Activated T-helper 1 cell treated with anti-CD3 and anti-CD28 coated beads, Interleukin-12 subunit alpha, Interleukin-12 subunit beta, Interleukin-2, Interleukin-4 antibody, amounts not matched to agents 30 ng/mL and 10 ng/mL and 1 ng/mL, durations not matched to agents 14 hours and 24 hours and 36 hours (primary cell): ENCODE measurements around the gene SNPH. TPM values are rescaled to one million over a fixed set of nuclear protein-coding genes. Genes with fewer than 3 reads are reported as not detected.

Experiments used
- DNase-seq: peaks from one replicate; pipeline ENCODE4 v3.0.0; 2021; ENCODE audit warnings: low spot score
- H3K27ac Mint-ChIP-seq: one replicate; pipeline ENCODE4 v1.8.0; 2021; ENCODE audit warnings: mild to moderate bottlenecking, mixed read lengths
- H3K27me3 Mint-ChIP-seq: one replicate; pipeline ENCODE4 v1.8.0; 2022; ENCODE audit warnings: mild to moderate bottlenecking, moderate library complexity, mixed read lengths; ENCODE audit not compliant: insufficient read depth
- H3K36me3 Mint-ChIP-seq: one replicate; pipeline ENCODE4 v1.8.0; 2021; ENCODE audit warnings: low read depth, mixed read lengths
- H3K4me1 Mint-ChIP-seq: one replicate; pipeline ENCODE4 v1.8.0; 2021; ENCODE audit warnings: low read depth, mixed read lengths
- H3K4me3 Mint-ChIP-seq: one replicate; pipeline ENCODE4 v1.8.0; 2021; ENCODE audit warnings: mild to moderate bottlenecking, moderate library complexity, mixed read lengths
- H3K9me3 Mint-ChIP-seq: one replicate; pipeline ENCODE4 v1.8.0; 2021; ENCODE audit warnings: mixed read lengths
- intact Hi-C: fragments of 100-400 bp; cut with micrococcal nuclease; formaldehyde crosslinking; loops from one replicate; pipeline ENCODE4 v1.15.1; 2024
- total RNA-seq: library from RNA; stranded (reverse); gene quantifications from 2 replicates; pipeline ENCODE4 v1.2.3, GENCODE V29; 2022

The SNPH gene
- total RNA-seq, 1 donor from 2014 or later, result 2.5 TPM

- H3K27me3 Mint-ChIP-seq, result peaks cover 19% of the 10 kb centered on the region
- intact Hi-C loops, result no loop called here
- H3K4me1 Mint-ChIP-seq, result peaks cover 22% of the 10 kb centered on the region
- H3K27ac Mint-ChIP-seq, result no peak overlapping the region
- no peak overlapping the region for H3K4me3 Mint-ChIP-seq
- no peaks in the 10 kb centered on the region for H3K36me3 Mint-ChIP-seq
- peaks cover 4% of the 10 kb centered on the region for H3K9me3 Mint-ChIP-seq
- no peak for DNase-seq
These were observed 53.4 kb downstream of the SNPH start for GRCh38 chr20:1319462-1319861.

- no peak for DNase-seq
- H3K27me3 Mint-ChIP-seq, result peaks cover 13% of the 10 kb centered on the region
- peaks cover 22% of the 10 kb centered on the region for H3K4me1 Mint-ChIP-seq
- no peaks in the 10 kb centered on the region for H3K36me3 Mint-ChIP-seq
- peaks cover 4% of the 10 kb centered on the region for H3K9me3 Mint-ChIP-seq
- H3K4me3 Mint-ChIP-seq, result no peak overlapping the region
- intact Hi-C loops, result no loop called here
- H3K27ac Mint-ChIP-seq, result no peak overlapping the region
These were observed 53.9 kb downstream of the SNPH start for GRCh38 chr20:1320016-1320415.

GRCh38 chr20:1320902-1321653 is 55.0 kb downstream of the SNPH start:
- intact Hi-C loops, result no loop called here
- no peak for DNase-seq
- H3K36me3 Mint-ChIP-seq, result no peaks in the 10 kb centered on the region
- H3K27ac Mint-ChIP-seq, result no peak overlapping the region
- H3K4me1 Mint-ChIP-seq, result peaks cover 22% of the 10 kb centered on the region
- peaks cover 6% of the 10 kb centered on the region for H3K27me3 Mint-ChIP-seq
- H3K4me3 Mint-ChIP-seq, result no peak overlapping the region
- H3K9me3 Mint-ChIP-seq, result peaks cover 4% of the 10 kb centered on the region

GRCh38 chr20:1321654-1321939 is 55.5 kb downstream of the SNPH start:
- peaks cover 4% of the 10 kb centered on the region for H3K9me3 Mint-ChIP-seq
- no peak overlapping the region for H3K27ac Mint-ChIP-seq
- no peak overlapping the region for H3K4me3 Mint-ChIP-seq
- no peak for DNase-seq
- peaks cover 6% of the 10 kb centered on the region for H3K27me3 Mint-ChIP-seq
- no peaks in the 10 kb centered on the region for H3K36me3 Mint-ChIP-seq
- intact Hi-C loops, result no loop called here
- H3K4me1 Mint-ChIP-seq, result peaks cover 22% of the 10 kb centered on the region

- no peak for DNase-seq
- intact Hi-C loops, result no loop called here
- peaks cover 12% of the 10 kb centered on the region for H3K4me1 Mint-ChIP-seq
- peaks cover 4% of the 10 kb centered on the region for H3K9me3 Mint-ChIP-seq
- H3K36me3 Mint-ChIP-seq, result no peaks in the 10 kb centered on the region
- H3K27me3 Mint-ChIP-seq, result peaks cover 6% of the 10 kb centered on the region
- H3K4me3 Mint-ChIP-seq, result no peak overlapping the region
- H3K27ac Mint-ChIP-seq, result no peak overlapping the region
These were observed 56.6 kb downstream of the SNPH start for GRCh38 chr20:1322511-1323245.

- Mint-ChIP-seq H3K9me3 (peaks cover 4% of the 10 kb centered on the region), H3K36me3 (no peaks in the 10 kb centered on the region), H3K27me3 (peaks cover 6% of the 10 kb centered on the region), H3K27ac (no peak overlapping the region), H3K4me1 (peaks cover 7% of the 10 kb centered on the region), H3K4me3 (no peak overlapping the region)
- intact Hi-C loops, result no loop called here
- DNase-seq, result no peak
These were observed 57.2 kb downstream of the SNPH start for GRCh38 chr20:1323256-1323655.

GRCh38 chr20:1323830-1324597 is 57.9 kb downstream of the SNPH start:
- DNase-seq, result no peak
- Mint-ChIP-seq H3K27me3 (peaks cover 6% of the 10 kb centered on the region), H3K9me3 (peaks cover 4% of the 10 kb centered on the region), H3K4me3 (no peak overlapping the region), H3K36me3 (no peaks in the 10 kb centered on the region), H3K4me1 (peaks cover 2% of the 10 kb centered on the region), H3K27ac (peak overlapping the region; percentile 28)
- intact Hi-C loops, result loop anchor here (2.0 kb wide), 1 partner anchor 57 kb away; the partner anchor contains the start of gene SNPH

GRCh38 chr20:1324598-1325172 is 58.6 kb downstream of the SNPH start:
- Mint-ChIP-seq H3K4me3 (no peak overlapping the region), H3K4me1 (peaks cover 7% of the 10 kb centered on the region), H3K36me3 (peaks cover 3% of the 10 kb centered on the region), H3K27me3 (peaks cover 6% of the 10 kb centered on the region), H3K9me3 (peaks cover 4% of the 10 kb centered on the region), H3K27ac (no peak overlapping the region)
- intact Hi-C loops, result loop anchor here (1.0 to 2.0 kb wide), 9 partner anchors 11 to 142 kb away; partner anchors contain the start of genes FKBP1A, NSFL1C, RAD21L1 and SNPH
- no peak for DNase-seq

GRCh38 chr20:1325173-1326030 is 59.3 kb downstream of the SNPH start:
- Mint-ChIP-seq H3K27me3 (peaks cover 6% of the 10 kb centered on the region), H3K4me3 (no peak overlapping the region), H3K9me3 (peaks cover 3% of the 10 kb centered on the region), H3K36me3 (peaks cover 4% of the 10 kb centered on the region), H3K27ac (no peak overlapping the region), H3K4me1 (peaks cover 14% of the 10 kb centered on the region)
- intact Hi-C loops, result loop anchor here (1.0 to 2.0 kb wide), 10 partner anchors 12 to 491 kb away; partner anchors contain the start of genes FKBP1A, NSFL1C, RAD21L1 and SNPH
- DNase-seq, result peak; percentile 98

- no peak overlapping the region for H3K27ac Mint-ChIP-seq
- H3K36me3 Mint-ChIP-seq, result peaks cover 8% of the 10 kb centered on the region
- intact Hi-C loops, result loop anchor here (2.0 kb wide), 1 partner anchor 491 kb away; no protein-coding TSS in a partner anchor
- no peaks in the 10 kb centered on the region for H3K9me3 Mint-ChIP-seq
- peaks cover 23% of the 10 kb centered on the region for H3K4me1 Mint-ChIP-seq
- no peak overlapping the region for H3K4me3 Mint-ChIP-seq
- H3K27me3 Mint-ChIP-seq, result peaks cover 6% of the 10 kb centered on the region
- DNase-seq, result no peak
These were observed 60.2 kb downstream of the SNPH start for GRCh38 chr20:1326031-1326930.

GRCh38 chr20:1327241-1327653 is 61.2 kb downstream of the SNPH start:
- H3K27me3 Mint-ChIP-seq, result peaks cover under 1% of the 10 kb centered on the region
- intact Hi-C loops, result loop anchor here (2.0 kb wide), 1 partner anchor 492 kb away; no protein-coding TSS in a partner anchor
- H3K27ac Mint-ChIP-seq, result no peak overlapping the region
- H3K9me3 Mint-ChIP-seq, result no peaks in the 10 kb centered on the region
- no peak overlapping the region for H3K4me3 Mint-ChIP-seq
- peaks cover 26% of the 10 kb centered on the region for H3K4me1 Mint-ChIP-seq
- H3K36me3 Mint-ChIP-seq, result peaks cover 13% of the 10 kb centered on the region
- no peak for DNase-seq
